HCT116 (cell line): Measurements from ENCODE around the gene PRICKLE1. TPM values are rescaled to one million over a fixed set of nuclear protein-coding genes. Genes with fewer than 3 reads are reported as not detected.

Experiments used
- ATAC-seq: fragments of 200-7000 bp; cut with Tn5 transposase; 2 replicates; pipeline ENCODE4 v1.9.1; 2020; ENCODE audit warnings: mild to moderate bottlenecking, moderate library complexity
- BruUV-seq: library from RNA; stranded (reverse); fragments of 400-500 nt; replicated peaks from 2 replicates; lab custom pipeline; 2021; lab: Mats Ljungman, UMichigan
- CTCF ChIA-PET: fragments of 300-600 bp; sonication (Branson Sonifier 250); formaldehyde crosslinking; loops from one replicate; lab custom pipeline; 2021; ENCODE audit warnings: antibody characterized with exemption; lab: Charles Lee
- POLR2A ChIA-PET: fragments of 300-600, 350-600 bp; sonication (Branson Sonifier 250); formaldehyde crosslinking; loops from one replicate; lab custom pipeline; 2021; ENCODE audit warnings: antibody characterized with exemption; lab: Charles Lee
- RAD21 ChIA-PET, 2 experiments: fragments of 300-600 bp; sonication (Branson Sonifier 250); formaldehyde crosslinking; loops; one replicate each; lab custom pipeline; 2023; ENCODE audit warnings: low total read pairs in 2 of 2; ENCODE audit not compliant: uncharacterized antibody in 2 of 2, unreplicated experiment in 2 of 2, low non-redundant PET in 1 of 2; lab: Charles Lee
- DNase-seq: peaks from one replicate; pipeline ENCODE4 v3.0.0-alpha.2; 2010; ENCODE audit warnings: low read depth, low spot score
- H2AFZ ChIP-seq: fragments of 200-600 bp; shearing (Covaris generic), sonication (generic); 2 replicates; pipeline ENCODE4 v1.6.1; 2017; ENCODE audit warnings: low read depth, mixed run types, mixed read lengths, antibody characterized with exemption, low read length; ENCODE audit not compliant: poor library complexity, severe bottlenecking
- H3K27ac ChIP-seq: 2 replicates; pipeline ENCODE4 v1.5.1; 2012; ENCODE audit warnings: low read depth, low read length
- H3K27me3 ChIP-seq: fragments of 200-600 bp; sonication (generic); 2 replicates; pipeline ENCODE4 v1.6.1; 2016; ENCODE audit warnings: mixed run types, low read length, mixed read lengths; ENCODE audit not compliant: insufficient read depth
- H3K36me3 ChIP-seq, 2 experiments: fragments of 200-500 bp in 1 of 2; fragments of 200-600 bp in 1 of 2; sonication (Bioruptor generic) in 1 of 2; sonication (generic) in 1 of 2; 2 replicates each; pipeline versions ENCODE4 v1.5.1 to v1.6.1; 2014 to 2016; ENCODE audit warnings: low read length in 2 of 2, inconsistent platforms in 1 of 2, mixed read lengths in 1 of 2, mixed run types in 1 of 2; ENCODE audit not compliant: insufficient read depth in 2 of 2, control insufficient read depth in 1 of 2
- H3K4me1 ChIP-seq, 2 experiments: fragments of 200-600 bp in 1 of 2; sonication (generic) in 1 of 2; 2 replicates each; pipeline versions ENCODE4 v1.5.1 to v1.6.1; 2012 to 2017; ENCODE audit warnings: low read length in 2 of 2, inconsistent platforms in 1 of 2, mild to moderate bottlenecking in 1 of 2, mixed read lengths in 1 of 2, mixed run types in 1 of 2, moderate library complexity in 1 of 2; ENCODE audit not compliant: insufficient read depth in 2 of 2, control insufficient read depth in 1 of 2
- H3K4me2 ChIP-seq: fragments of 200-600 bp; sonication (generic); 2 replicates; pipeline ENCODE4 v1.6.1; 2017; ENCODE audit warnings: mixed run types, low read length, mixed read lengths
- H3K4me3 ChIP-seq, 2 experiments: fragments of 200-600 bp in 1 of 2; sonication (generic) in 1 of 2; replicated peaks in 1 of 2; 2 replicates each; pipeline ENCODE4 v1.5.1; 2011 to 2016; ENCODE audit warnings: low read length in 2 of 2, control low read depth in 1 of 2, low read depth in 1 of 2, mild to moderate bottlenecking in 1 of 2, mixed read lengths in 1 of 2, mixed run types in 1 of 2
- H3K79me2 ChIP-seq: fragments of 200-600 bp; sonication (generic); 2 replicates; pipeline ENCODE4 v1.6.1; 2017; ENCODE audit warnings: mild to moderate bottlenecking, mixed run types, low read length, moderate library complexity, mixed read lengths; ENCODE audit not compliant: insufficient read depth
- H3K9ac ChIP-seq: fragments of 200-600 bp; sonication (generic); 2 replicates; pipeline ENCODE4 v1.6.1; 2016; ENCODE audit warnings: low read length, mixed read lengths
- H3K9me2 ChIP-seq: fragments of 200-600 bp; sonication (generic), shearing (Covaris generic); 2 replicates; pipeline ENCODE4 v1.6.1; 2017; ENCODE audit warnings: mixed run types, mild to moderate bottlenecking, moderate library complexity; ENCODE audit not compliant: insufficient read depth
- H3K9me3 ChIP-seq, 2 experiments: fragments of 200-500 bp in 1 of 2; fragments of 200-600 bp in 1 of 2; sonication (Bioruptor generic) in 1 of 2; sonication (generic) in 1 of 2; 2 replicates each; pipeline ENCODE4 v1.6.1; 2014 to 2017; ENCODE audit warnings: low read length in 2 of 2, mixed read lengths in 2 of 2, inconsistent platforms in 1 of 2, low read depth in 1 of 2, mild to moderate bottlenecking in 1 of 2, mixed run types in 1 of 2, moderate library complexity in 1 of 2; ENCODE audit not compliant: control insufficient read depth in 1 of 2, insufficient read depth in 1 of 2
- H4K20me1 ChIP-seq: fragments of 200-600 bp; sonication (generic), shearing (Covaris generic); 2 replicates; pipeline ENCODE4 v1.6.1; 2017; ENCODE audit warnings: mixed run types, mild to moderate bottlenecking, moderate library complexity; ENCODE audit not compliant: insufficient read depth
- ATF3 ChIP-seq: IDR thresholded peaks from 2 replicates; pipeline ENCODE4 v1.6.1; 2012
- CBX3 ChIP-seq: IDR thresholded peaks from 2 replicates; pipeline ENCODE4 v1.6.1; 2012; ENCODE audit warnings: low read depth
- CTCF ChIP-seq, 3 experiments: fragments of 200-600 bp in 1 of 3; sonication (generic) in 1 of 3; IDR thresholded peaks in 2 of 3; conservative IDR thresholded peaks in 1 of 3; 2 replicates each; pipeline ENCODE4 v1.5.1; 2012 to 2017; ENCODE audit warnings: low read depth in 2 of 3, low read length in 2 of 3, antibody characterized with exemption in 1 of 3, borderline replicate concordance in 1 of 3, control low read depth in 1 of 3, mild to moderate bottlenecking in 1 of 3, mixed read lengths in 1 of 3, mixed run types in 1 of 3, moderate library complexity in 1 of 3; ENCODE audit not compliant: insufficient read depth in 1 of 3
- EGR1 ChIP-seq: IDR thresholded peaks from 2 replicates; pipeline ENCODE4 v1.6.1; 2012; ENCODE audit warnings: low read depth
- ELF1 ChIP-seq: IDR thresholded peaks from 2 replicates; pipeline ENCODE4 v1.6.1; 2012; ENCODE audit warnings: low read depth, borderline replicate concordance
- EZH2phosphoT487 ChIP-seq: fragments of 200-600 bp; IDR thresholded peaks from 2 replicates; pipeline ENCODE4 v1.6.1; 2018; ENCODE audit warnings: antibody characterized with exemption, borderline replicate concordance
- MAX ChIP-seq: IDR thresholded peaks from 2 replicates; pipeline ENCODE4 v1.6.1; 2012
- POLR2A ChIP-seq: IDR thresholded peaks from 2 replicates; pipeline ENCODE4 v1.7.0; 2011; ENCODE audit warnings: borderline replicate concordance; ENCODE audit not compliant: insufficient read depth, insufficient read length; ENCODE audit errors: extremely low read depth
- POLR2AphosphoS5 ChIP-seq: IDR thresholded peaks from 2 replicates; pipeline ENCODE4 v1.6.1; 2011; ENCODE audit warnings: mild to moderate bottlenecking, low read depth, low read length, moderate library complexity
- RAD21 ChIP-seq: IDR thresholded peaks from 2 replicates; pipeline ENCODE4 v1.6.1; 2012; ENCODE audit warnings: low read depth, mild to moderate bottlenecking
- SIN3A ChIP-seq: IDR thresholded peaks from 2 replicates; pipeline ENCODE4 v1.6.1; 2012; ENCODE audit warnings: low read depth
- SP1 ChIP-seq: IDR thresholded peaks from 2 replicates; pipeline ENCODE4 v1.6.1; 2012; ENCODE audit warnings: low read depth
- SRF ChIP-seq: IDR thresholded peaks from 2 replicates; pipeline ENCODE4 v1.6.1; 2012; ENCODE audit warnings: low read depth
- YY1 ChIP-seq: IDR thresholded peaks from 2 replicates; pipeline ENCODE4 v1.6.1; 2011; ENCODE audit warnings: low read length, low read depth, moderate library complexity, mild to moderate bottlenecking; ENCODE audit not compliant: insufficient replicate concordance; ENCODE audit errors: extremely low read depth
- ZBTB33 ChIP-seq: IDR thresholded peaks from 2 replicates; pipeline ENCODE4 v1.6.1; 2011; ENCODE audit warnings: mild to moderate bottlenecking, low read length, moderate library complexity; ENCODE audit not compliant: insufficient replicate concordance; ENCODE audit errors: extremely low read depth
- ZFX ChIP-seq: fragments of 450-650 bp; IDR thresholded peaks from 2 replicates; pipeline ENCODE4 v1.6.1; 2017
- ZNF274 ChIP-seq: fragments of 200-500 bp; sonication (Bioruptor generic); IDR thresholded peaks from 2 replicates; pipeline ENCODE4 v1.6.1; 2014; ENCODE audit warnings: mild to moderate bottlenecking, low read depth, low read length, inconsistent platforms
- intact Hi-C: fragments of 100-400 bp; cut with micrococcal nuclease; formaldehyde crosslinking; loops from 2 replicates; pipeline ENCODE4 v1.10.0; 2022
- total RNA-seq: library from RNA; stranded (reverse); gene quantifications from one replicate; pipeline ENCODE4 v1.2.1, GENCODE V29; 2021; ENCODE audit not compliant: unreplicated experiment
- TF ChIP-seq, protein P1 (sequence below): IDR thresholded peaks from 2 replicates; pipeline ENCODE4 v1.6.1; 2012; ENCODE audit warnings: low read depth

The PRICKLE1 gene
- total RNA-seq, 1 experiment from 2014 or later = 1.3 TPM

DNA sequence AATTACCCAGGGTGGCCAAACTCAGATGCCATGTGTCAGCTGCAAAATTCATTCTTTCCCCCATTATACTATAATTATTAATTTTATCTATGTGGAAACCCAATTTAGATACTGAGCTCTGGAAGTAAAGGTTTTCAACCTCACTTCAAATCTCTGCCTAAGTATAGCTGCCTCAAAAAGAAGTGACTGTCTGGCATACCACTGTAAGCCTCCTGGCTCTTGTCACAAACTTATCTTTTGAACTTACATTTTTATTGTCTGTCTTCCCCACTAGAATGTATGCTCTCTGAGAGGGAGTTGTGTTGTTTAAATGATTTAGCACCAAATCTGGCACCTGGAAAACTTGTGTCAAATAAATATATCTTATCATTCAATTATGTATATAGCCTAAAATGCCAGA is 16.1 kb upstream of the PRICKLE1 start:
- H3K79me2 ChIP-seq = no peaks in the 10 kb centered on the region
- ATAC-seq (no peak), DNase-seq (no peak)
- POLR2A ChIA-PET = no interaction called here
- no peak overlapping the region for H3K4me2 ChIP-seq
- no peaks in the 10 kb centered on the region for H3K9me3 ChIP-seq
- CTCF ChIA-PET = no interaction called here
- no peak overlapping the region for H3K27ac ChIP-seq
- H4K20me1 ChIP-seq = no peaks in the 10 kb centered on the region
- BruUV-seq = no TSS peak
- TF ChIP-seq SIN3A = no peak
- TF ChIP-seq EGR1 = no peak
- no peak for TF ChIP-seq MAX
- TF ChIP-seq YY1 = no peak
- TF ChIP-seq SP1 = no peak
- no peak for TF ChIP-seq ATF3
- TF ChIP-seq ELF1 = no peak
- TF ChIP-seq ZNF274 = no peak
- no peak for TF ChIP-seq EZH2phosphoT487
- TF ChIP-seq CTCF (IDR thresholded peaks at IDR 0.05 in 2 of 3, conservative IDR thresholded peaks at IDR 0.05 in 1 of 3; ENCODE audit: borderline replicate concordance in 1 of 3, insufficient read depth in 1 of 3, low read depth in 2 of 3, low read length in 2 of 3) = no peak
- TF ChIP-seq CBX3 = no peak
- TF ChIP-seq ZBTB33 = no peak
- TF ChIP-seq, protein P1, sequence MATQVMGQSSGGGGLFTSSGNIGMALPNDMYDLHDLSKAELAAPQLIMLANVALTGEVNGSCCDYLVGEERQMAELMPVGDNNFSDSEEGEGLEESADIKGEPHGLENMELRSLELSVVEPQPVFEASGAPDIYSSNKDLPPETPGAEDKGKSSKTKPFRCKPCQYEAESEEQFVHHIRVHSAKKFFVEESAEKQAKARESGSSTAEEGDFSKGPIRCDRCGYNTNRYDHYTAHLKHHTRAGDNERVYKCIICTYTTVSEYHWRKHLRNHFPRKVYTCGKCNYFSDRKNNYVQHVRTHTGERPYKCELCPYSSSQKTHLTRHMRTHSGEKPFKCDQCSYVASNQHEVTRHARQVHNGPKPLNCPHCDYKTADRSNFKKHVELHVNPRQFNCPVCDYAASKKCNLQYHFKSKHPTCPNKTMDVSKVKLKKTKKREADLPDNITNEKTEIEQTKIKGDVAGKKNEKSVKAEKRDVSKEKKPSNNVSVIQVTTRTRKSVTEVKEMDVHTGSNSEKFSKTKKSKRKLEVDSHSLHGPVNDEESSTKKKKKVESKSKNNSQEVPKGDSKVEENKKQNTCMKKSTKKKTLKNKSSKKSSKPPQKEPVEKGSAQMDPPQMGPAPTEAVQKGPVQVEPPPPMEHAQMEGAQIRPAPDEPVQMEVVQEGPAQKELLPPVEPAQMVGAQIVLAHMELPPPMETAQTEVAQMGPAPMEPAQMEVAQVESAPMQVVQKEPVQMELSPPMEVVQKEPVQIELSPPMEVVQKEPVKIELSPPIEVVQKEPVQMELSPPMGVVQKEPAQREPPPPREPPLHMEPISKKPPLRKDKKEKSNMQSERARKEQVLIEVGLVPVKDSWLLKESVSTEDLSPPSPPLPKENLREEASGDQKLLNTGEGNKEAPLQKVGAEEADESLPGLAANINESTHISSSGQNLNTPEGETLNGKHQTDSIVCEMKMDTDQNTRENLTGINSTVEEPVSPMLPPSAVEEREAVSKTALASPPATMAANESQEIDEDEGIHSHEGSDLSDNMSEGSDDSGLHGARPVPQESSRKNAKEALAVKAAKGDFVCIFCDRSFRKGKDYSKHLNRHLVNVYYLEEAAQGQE = no peak
- no peak for TF ChIP-seq POLR2A
- no peak for TF ChIP-seq ZFX
- TF ChIP-seq RAD21 = no peak
- TF ChIP-seq SRF = no peak
- TF ChIP-seq POLR2AphosphoS5 = no peak
- TF ChIP-seq, all 23 proteins: peak for 0
- Histone ChIP-seq H3K36me3 (no peaks in the 10 kb centered on the region), H3K9me2 (no peaks in the 10 kb centered on the region), H3K9ac (no peak overlapping the region), H3K27me3 (no peaks in the 10 kb centered on the region), H3K4me3 (no peak overlapping the region), H2AFZ (no peak overlapping the region), H3K4me1 (peaks cover 0 to 7% of the 10 kb centered on the region in 2 experiments; a peak in 1 of 4 replicates)
- RAD21 ChIA-PET = no interaction called here
- intact Hi-C loops = no loop called here
